ENCODE results near the gene ODF4. TPM values are rescaled to one million over a fixed set of nuclear protein-coding genes. Genes with fewer than 3 reads are reported as not detected.

Gene ODF4
- total RNA-seq, 1 donor from 2014 or later: not detected

- Mint-ChIP-seq H3K36me3 (peaks cover 5% of the 10 kb centered on the region), H3K27ac (no peak overlapping the region), H3K27me3 (ENCODE audit: insufficient read depth, low read depth) (no peaks in the 10 kb centered on the region), H3K9me3 (peaks cover 2% of the 10 kb centered on the region), H3K4me1 (peaks cover 4% of the 10 kb centered on the region), H3K4me3 (no peak overlapping the region)
- H3K4me2 ChIP-seq: no peak overlapping the region
- no peaks in the 10 kb centered on the region for H3K36me3 ChIP-seq
- no peak overlapping the region for H2AFZ ChIP-seq (replicated peaks)
- H3K9me3 ChIP-seq (ENCODE audit: low read depth): no peaks in the 10 kb centered on the region
- TF ChIP-seq CTCF (IDR thresholded peaks at IDR 0.05) (no peak), EZH2 (IDR thresholded peaks at IDR 0.05) (no peak), EZH2phosphoT487 (IDR thresholded peaks at IDR 0.05) (no peak)
- no peak overlapping the region for H3K4me3 ChIP-seq
- H3K9ac ChIP-seq: no peak overlapping the region
- H3F3A ChIP-seq (ENCODE audit: low read depth): no peaks in the 10 kb centered on the region
- no peak overlapping the region for H3K27ac ChIP-seq
- no peaks in the 10 kb centered on the region for H4K20me1 ChIP-seq (ENCODE audit: low read depth)
- H3K79me2 ChIP-seq (ENCODE audit: low read depth): no peaks in the 10 kb centered on the region
- no peak for DNase-seq (ENCODE audit: low spot score)
- no peaks in the 10 kb centered on the region for H3K27me3 ChIP-seq
- H3K4me1 ChIP-seq: no peaks in the 10 kb centered on the region
Measured at GRCh38 chr17:8353736-8354135, 14.1 kb downstream of the ODF4 start.

- Histone ChIP-seq H3K27me3 (no peaks in the 10 kb centered on the region), H3K4me2 (no peak overlapping the region), H3K4me1 (no peaks in the 10 kb centered on the region), H3K36me3 (no peaks in the 10 kb centered on the region), H3K4me3 (no peak overlapping the region), H3K79me2 (ENCODE audit: low read depth) (no peaks in the 10 kb centered on the region), H3K9ac (no peak overlapping the region), H4K20me1 (ENCODE audit: low read depth) (no peaks in the 10 kb centered on the region), H3K9me3 (ENCODE audit: low read depth) (no peaks in the 10 kb centered on the region), H3F3A (ENCODE audit: low read depth) (no peaks in the 10 kb centered on the region), H2AFZ (replicated peaks) (no peak overlapping the region), H3K27ac (no peak overlapping the region)
- H3K4me1 Mint-ChIP-seq: peaks cover 4% of the 10 kb centered on the region
- no peak overlapping the region for H3K4me3 Mint-ChIP-seq
- peaks cover 2% of the 10 kb centered on the region for H3K9me3 Mint-ChIP-seq
- no peak for DNase-seq (ENCODE audit: low spot score)
- H3K27ac Mint-ChIP-seq: no peak overlapping the region
- H3K27me3 Mint-ChIP-seq (ENCODE audit: insufficient read depth, low read depth): no peaks in the 10 kb centered on the region
- H3K36me3 Mint-ChIP-seq: peaks cover 5% of the 10 kb centered on the region
- TF ChIP-seq EZH2 (IDR thresholded peaks at IDR 0.05): no peak
- TF ChIP-seq EZH2phosphoT487 (IDR thresholded peaks at IDR 0.05): no peak
- TF ChIP-seq CTCF (IDR thresholded peaks at IDR 0.05): no peak
Measured at GRCh38 chr17:8354236-8354635, 14.6 kb downstream of the ODF4 start.

DNA sequence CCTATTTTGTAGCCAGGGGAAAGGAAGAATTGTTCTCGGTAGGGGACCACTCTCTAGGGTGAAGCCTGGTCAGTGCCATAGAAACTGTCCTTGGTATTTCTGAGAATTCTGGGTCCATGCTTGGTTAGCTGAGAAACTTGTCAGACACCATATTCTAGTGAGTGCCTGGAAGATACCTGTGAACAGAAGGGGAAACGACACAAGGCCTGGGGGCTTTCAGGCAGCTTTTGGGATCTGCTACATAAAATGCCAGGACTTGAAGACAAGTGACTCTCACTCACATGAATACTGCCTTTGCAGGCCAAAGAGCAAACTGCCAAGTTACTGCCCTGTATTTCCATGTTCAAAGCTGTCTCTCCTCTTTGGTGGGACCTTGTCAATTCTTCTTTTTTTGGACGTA lies 18.3 kb downstream of the ODF4 start:
- Histone ChIP-seq H3K9ac (no peak overlapping the region), H3K27me3 (no peaks in the 10 kb centered on the region), H3K4me2 (no peak overlapping the region), H3K4me1 (no peaks in the 10 kb centered on the region), H4K20me1 (ENCODE audit: low read depth) (no peaks in the 10 kb centered on the region), H3F3A (ENCODE audit: low read depth) (no peaks in the 10 kb centered on the region), H2AFZ (replicated peaks) (no peak overlapping the region), H3K27ac (no peak overlapping the region), H3K36me3 (no peaks in the 10 kb centered on the region), H3K4me3 (no peak overlapping the region), H3K79me2 (ENCODE audit: low read depth) (no peaks in the 10 kb centered on the region), H3K9me3 (ENCODE audit: low read depth) (no peaks in the 10 kb centered on the region)
- Mint-ChIP-seq H3K9me3 (peaks cover 2% of the 10 kb centered on the region), H3K27ac (no peak overlapping the region), H3K36me3 (peaks cover 6% of the 10 kb centered on the region), H3K4me3 (no peak overlapping the region), H3K27me3 (ENCODE audit: insufficient read depth, low read depth) (no peaks in the 10 kb centered on the region), H3K4me1 (peaks cover 9% of the 10 kb centered on the region)
- TF ChIP-seq CTCF (IDR thresholded peaks at IDR 0.05) (no peak), EZH2phosphoT487 (IDR thresholded peaks at IDR 0.05) (no peak), EZH2 (IDR thresholded peaks at IDR 0.05) (no peak)
- no peak for DNase-seq (ENCODE audit: low spot score)

Measured in neural progenitor cell (in vitro differentiated cells).